GM18499 (cell line): ENCODE results near the gene MGAT1.

Experiments
- ATAC-seq: cut with Tn5 transposase; IDR thresholded peaks from one replicate; pipeline ENCODE4 v1.9.1; 2021; ENCODE audit warnings: moderate number of reproducible peaks; ENCODE audit not compliant: insufficient read depth, unreplicated experiment

MGAT1 gene

DNA sequence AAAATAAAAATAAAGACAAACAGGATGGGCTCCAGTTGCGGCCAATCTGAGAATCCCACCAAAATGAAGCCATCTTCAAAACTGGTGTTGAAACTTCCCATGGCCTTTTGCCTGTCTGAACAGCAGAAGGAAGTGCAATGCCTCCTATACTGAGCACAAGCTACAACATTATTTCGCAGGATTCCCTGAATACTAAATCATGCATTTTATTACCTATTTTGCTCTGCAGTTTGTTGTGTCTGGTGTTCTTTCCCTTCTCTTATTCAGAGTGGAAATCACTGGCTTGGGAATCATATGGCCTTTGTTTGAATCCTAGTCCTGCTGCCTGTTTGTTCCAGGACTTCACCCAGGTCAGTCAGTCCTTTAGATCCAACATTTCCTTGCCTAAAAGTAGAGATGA lies 62.6 kb downstream of the MGAT1 start, which contains the start of gene OR2Y1:
OR2Y1 (minus strand) TSS at position 101 of the 400 bp plus-strand sequence; CDS start at position 101, 0 bp downstream.
- ATAC-seq = no peak

DNA sequence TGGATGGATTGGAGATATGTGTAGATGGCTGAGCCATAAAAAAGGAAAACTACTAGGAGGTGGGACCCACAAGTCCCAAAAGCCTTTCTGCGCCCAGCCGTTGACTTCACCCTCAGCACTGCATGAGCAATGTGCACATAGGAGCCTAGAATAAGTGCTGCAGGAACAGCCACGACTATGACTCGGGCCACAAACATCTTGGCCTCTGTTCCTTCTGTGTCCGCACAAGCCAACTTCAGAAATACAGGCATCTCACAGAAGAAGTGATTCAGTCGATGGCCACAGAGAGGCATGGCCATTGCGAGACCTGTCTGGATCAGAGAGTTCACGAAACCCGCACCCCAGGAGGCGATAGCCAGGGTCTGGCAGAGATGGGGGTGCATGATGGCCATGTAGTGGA lies 63.3 kb downstream of the MGAT1 start:
- no peak for ATAC-seq

- ATAC-seq = no peak
Observed at GRCh38 chr5:180736536-180736935, 66.1 kb downstream of the MGAT1 start.
